Brain microvascular endothelial cell (primary cell): ENCODE results near the gene XYLT2.
A peak's percentile ranks its signal among the peaks of the same experiment; 100 is the strongest.

Experiments used
- DNase-seq: peaks from one replicate; pipeline ENCODE4 v3.0.0-alpha.2; 2020
- H3K27ac ChIP-seq: fragments of 250-450 bp; sonication (Bioruptor Pico); 2 replicates; pipeline ENCODE4 v1.5.1; 2020; ENCODE audit warnings: mild to moderate bottlenecking, moderate library complexity
- H3K27me3 ChIP-seq: fragments of 250-450 bp; sonication (Bioruptor Pico); replicated peaks from 2 replicates; pipeline ENCODE4 v1.5.1; 2020; ENCODE audit warnings: mild to moderate bottlenecking
- H3K36me3 ChIP-seq: fragments of 250-450 bp; sonication (Bioruptor Pico); replicated peaks from 2 replicates; pipeline ENCODE4 v1.5.1; 2020; ENCODE audit warnings: mild to moderate bottlenecking
- H3K4me3 ChIP-seq: 2 replicates; pipeline ENCODE4 v1.5.1; 2011; ENCODE audit warnings: low read depth, mild to moderate bottlenecking, control low read depth, low read length, moderate library complexity
- in situ Hi-C: cut with HindIII; loops from 2 replicates; pipeline ENCODE4 v1.10.0; 2017; ENCODE audit warnings: low sequenced_read_pairs, low pct_ligation_motif_present
- TF ChIP-seq, protein P1 (sequence below): IDR thresholded peaks from 2 replicates; pipeline ENCODE4 v1.5.1; 2011; ENCODE audit warnings: low read depth, mild to moderate bottlenecking, moderate library complexity, low read length, control low read depth, inconsistent platforms; ENCODE audit errors: missing control alignments

XYLT2 gene

DNA sequence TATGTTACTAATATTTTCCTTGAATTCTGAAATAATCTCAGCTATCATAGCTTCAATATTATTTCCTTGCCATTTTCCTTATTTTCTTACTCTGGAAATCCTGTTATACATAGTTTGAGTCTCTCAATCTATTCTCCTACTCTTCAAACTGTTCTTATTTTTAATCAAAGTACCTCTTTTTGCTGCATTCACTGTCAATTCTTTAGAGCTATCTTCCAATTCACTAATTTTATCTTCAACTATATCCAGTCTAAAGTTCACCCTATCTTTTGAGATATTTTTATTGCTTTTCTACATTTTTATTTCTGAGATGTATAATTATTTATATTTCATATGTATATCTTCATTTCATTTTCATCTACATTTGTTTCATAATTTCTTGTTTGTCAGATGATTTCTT, 7.3 kb upstream of the XYLT2 start:
- DNase-seq, result no peak
- Histone ChIP-seq H3K27me3 (no peaks in the 10 kb centered on the region), H3K4me3 (no peak overlapping the region), H3K27ac (no peak overlapping the region), H3K36me3 (no peaks in the 10 kb centered on the region)
- in situ Hi-C loops, result no loop called here
- TF ChIP-seq, protein P1, sequence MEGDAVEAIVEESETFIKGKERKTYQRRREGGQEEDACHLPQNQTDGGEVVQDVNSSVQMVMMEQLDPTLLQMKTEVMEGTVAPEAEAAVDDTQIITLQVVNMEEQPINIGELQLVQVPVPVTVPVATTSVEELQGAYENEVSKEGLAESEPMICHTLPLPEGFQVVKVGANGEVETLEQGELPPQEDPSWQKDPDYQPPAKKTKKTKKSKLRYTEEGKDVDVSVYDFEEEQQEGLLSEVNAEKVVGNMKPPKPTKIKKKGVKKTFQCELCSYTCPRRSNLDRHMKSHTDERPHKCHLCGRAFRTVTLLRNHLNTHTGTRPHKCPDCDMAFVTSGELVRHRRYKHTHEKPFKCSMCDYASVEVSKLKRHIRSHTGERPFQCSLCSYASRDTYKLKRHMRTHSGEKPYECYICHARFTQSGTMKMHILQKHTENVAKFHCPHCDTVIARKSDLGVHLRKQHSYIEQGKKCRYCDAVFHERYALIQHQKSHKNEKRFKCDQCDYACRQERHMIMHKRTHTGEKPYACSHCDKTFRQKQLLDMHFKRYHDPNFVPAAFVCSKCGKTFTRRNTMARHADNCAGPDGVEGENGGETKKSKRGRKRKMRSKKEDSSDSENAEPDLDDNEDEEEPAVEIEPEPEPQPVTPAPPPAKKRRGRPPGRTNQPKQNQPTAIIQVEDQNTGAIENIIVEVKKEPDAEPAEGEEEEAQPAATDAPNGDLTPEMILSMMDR, result no peak

DNA sequence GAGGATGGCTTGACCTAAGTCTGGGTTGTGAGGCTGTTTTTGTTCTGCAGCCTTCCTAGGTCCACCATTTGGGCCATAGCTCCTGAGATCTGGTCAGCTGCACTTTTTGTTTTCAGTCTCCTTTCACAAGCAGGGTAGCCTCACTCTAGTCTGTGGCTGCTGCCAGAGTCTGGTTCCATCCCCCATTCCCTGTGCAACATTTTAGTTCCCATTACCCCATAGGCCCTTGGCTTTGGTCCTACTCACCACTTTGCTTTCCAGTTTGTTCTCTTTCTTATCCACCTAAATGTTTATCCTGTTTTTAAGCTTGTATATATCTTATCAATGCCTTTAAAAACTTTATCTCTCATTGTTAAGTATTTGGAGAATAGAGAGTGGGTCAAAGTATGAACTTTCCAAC, 6.5 kb upstream of the XYLT2 start:
- H3K27me3 ChIP-seq, result no peaks in the 10 kb centered on the region
- TF ChIP-seq, protein P1, result no peak
- in situ Hi-C loops, result no loop called here

GRCh38 chr17:50344731-50345365, 1.1 kb upstream of the XYLT2 start:
- in situ Hi-C loops, result no loop called here
- DNase-seq, result no peak
- Histone ChIP-seq H3K27ac (no peak overlapping the region), H3K36me3 (no peaks in the 10 kb centered on the region), H3K4me3 (no peak overlapping the region), H3K27me3 (no peaks in the 10 kb centered on the region)
- TF ChIP-seq, protein P1, result no peak

More for the DNA sequence above, 6.5 kb upstream of the XYLT2 start:
- Histone ChIP-seq H3K4me3 (no peak overlapping the region), H3K27ac (no peak overlapping the region), H3K36me3 (no peaks in the 10 kb centered on the region)
- no peak for DNase-seq

- TF ChIP-seq, protein P1, result no peak
- peak overlapping the region; percentile 87 for H3K4me3 ChIP-seq
- in situ Hi-C loops, result no loop called here
- no peaks in the 10 kb centered on the region for H3K36me3 ChIP-seq
- peak overlapping the region; percentile 33 for H3K27ac ChIP-seq
- DNase-seq, result no peak
- H3K27me3 ChIP-seq, result no peaks in the 10 kb centered on the region
Observed at GRCh38 chr17:50346313-50347116, 589 bp downstream of the XYLT2 start.

DNA sequence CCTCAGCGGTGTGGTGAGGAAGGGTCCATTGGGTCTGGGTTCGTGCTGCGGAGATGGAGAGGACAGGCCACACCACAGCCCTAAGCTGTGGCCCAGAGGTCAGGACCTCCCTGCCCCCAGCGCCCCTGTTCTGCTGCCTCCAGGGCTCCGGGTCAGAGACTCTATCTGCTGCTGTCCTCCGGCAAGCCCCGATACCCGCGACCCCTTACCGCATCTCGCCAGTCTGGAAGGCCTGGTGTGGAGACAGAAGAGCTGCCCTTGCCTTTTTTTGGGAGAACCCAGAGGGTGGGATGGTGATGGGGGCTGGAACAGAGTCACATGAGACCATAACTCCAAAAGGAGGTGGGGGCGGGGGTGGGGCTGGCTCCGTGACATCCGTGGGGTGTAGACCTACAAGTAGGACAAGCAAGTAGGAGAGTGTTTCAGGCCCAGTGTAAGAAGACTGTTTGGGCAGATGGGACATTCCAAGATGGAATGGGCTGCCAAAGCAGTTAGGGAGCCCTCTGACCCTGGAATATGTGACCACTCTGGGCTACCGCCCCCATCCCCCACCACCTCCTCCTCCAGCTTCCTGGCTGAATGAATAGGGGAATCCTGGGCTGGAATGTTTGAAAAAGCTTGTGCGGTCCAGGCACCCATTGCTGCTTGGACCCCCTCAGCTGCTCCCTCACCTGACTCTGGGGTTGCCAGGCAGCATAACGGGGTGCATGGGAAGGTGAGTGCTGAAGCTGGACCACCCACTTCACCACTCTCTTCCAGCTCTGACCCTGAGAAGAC, 1.4 kb downstream of the XYLT2 start:
- Histone ChIP-seq H3K36me3 (no peaks in the 10 kb centered on the region), H3K4me3 (peak overlapping the region; percentile 87), H3K27me3 (no peaks in the 10 kb centered on the region), H3K27ac (no peak overlapping the region)
- DNase-seq, result no peak
- TF ChIP-seq, protein P1, result no peak
- in situ Hi-C loops, result no loop called here
